NB4 (cell line): ENCODE measurements around the gene EID2.
A peak's percentile ranks its signal among the peaks of the same experiment; 100 is the strongest.

ENCODE experiments used
- DNase-seq: peaks from one replicate; pipeline ENCODE4 v3.0.0; 2010; ENCODE audit warnings: low read depth
- H3K4me3 ChIP-seq: one replicate; pipeline ENCODE4 v1.5.1; 2011; ENCODE audit warnings: mild to moderate bottlenecking, low read depth, low read length, moderate library complexity
- MYC ChIP-seq: IDR thresholded peaks from 2 replicates; pipeline ENCODE4 v1.6.1; 2011; ENCODE audit warnings: low read depth, low read length
- POLR2A ChIP-seq: IDR thresholded peaks from 2 replicates; pipeline ENCODE4 v1.6.1; 2011; ENCODE audit warnings: mild to moderate bottlenecking; ENCODE audit not compliant: insufficient read length; ENCODE audit errors: extremely low read depth
- TF ChIP-seq, protein P1 (sequence below): IDR thresholded peaks from one replicate; pipeline ENCODE4 v1.5.1; 2012; ENCODE audit warnings: low read depth, low read length
- TF ChIP-seq, protein P2 (sequence below): IDR thresholded peaks from 2 replicates; pipeline ENCODE4 v1.6.1; 2011; ENCODE audit warnings: low read depth, low read length

The EID2 gene

DNA sequence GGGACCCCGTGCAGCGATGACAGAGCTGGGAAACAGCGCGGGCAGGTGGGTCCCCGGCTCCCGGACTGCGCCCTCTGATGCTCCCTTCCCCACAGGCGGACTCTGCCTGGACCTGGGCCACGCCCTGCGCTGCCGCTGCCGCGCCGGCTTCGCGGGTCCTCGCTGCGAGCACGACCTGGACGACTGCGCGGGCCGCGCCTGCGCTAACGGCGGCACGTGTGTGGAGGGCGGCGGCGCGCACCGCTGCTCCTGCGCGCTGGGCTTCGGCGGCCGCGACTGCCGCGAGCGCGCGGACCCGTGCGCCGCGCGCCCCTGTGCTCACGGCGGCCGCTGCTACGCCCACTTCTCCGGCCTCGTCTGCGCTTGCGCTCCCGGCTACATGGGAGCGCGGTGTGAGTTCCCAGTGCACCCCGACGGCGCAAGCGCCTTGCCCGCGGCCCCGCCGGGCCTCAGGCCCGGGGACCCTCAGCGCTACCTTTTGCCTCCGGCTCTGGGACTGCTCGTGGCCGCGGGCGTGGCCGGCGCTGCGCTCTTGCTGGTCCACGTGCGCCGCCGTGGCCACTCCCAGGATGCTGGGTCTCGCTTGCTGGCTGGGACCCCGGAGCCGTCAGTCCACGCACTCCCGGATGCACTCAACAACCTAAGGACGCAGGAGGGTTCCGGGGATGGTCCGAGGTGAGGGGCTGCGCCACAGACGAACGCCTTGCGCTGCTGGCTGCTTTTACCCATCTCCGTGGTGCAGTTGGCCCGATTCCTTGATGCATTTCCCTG is 32.8 kb downstream of the EID2 start:
- no peak overlapping the region for H3K4me3 ChIP-seq
- DNase-seq, result no peak
- TF ChIP-seq, protein P1, sequence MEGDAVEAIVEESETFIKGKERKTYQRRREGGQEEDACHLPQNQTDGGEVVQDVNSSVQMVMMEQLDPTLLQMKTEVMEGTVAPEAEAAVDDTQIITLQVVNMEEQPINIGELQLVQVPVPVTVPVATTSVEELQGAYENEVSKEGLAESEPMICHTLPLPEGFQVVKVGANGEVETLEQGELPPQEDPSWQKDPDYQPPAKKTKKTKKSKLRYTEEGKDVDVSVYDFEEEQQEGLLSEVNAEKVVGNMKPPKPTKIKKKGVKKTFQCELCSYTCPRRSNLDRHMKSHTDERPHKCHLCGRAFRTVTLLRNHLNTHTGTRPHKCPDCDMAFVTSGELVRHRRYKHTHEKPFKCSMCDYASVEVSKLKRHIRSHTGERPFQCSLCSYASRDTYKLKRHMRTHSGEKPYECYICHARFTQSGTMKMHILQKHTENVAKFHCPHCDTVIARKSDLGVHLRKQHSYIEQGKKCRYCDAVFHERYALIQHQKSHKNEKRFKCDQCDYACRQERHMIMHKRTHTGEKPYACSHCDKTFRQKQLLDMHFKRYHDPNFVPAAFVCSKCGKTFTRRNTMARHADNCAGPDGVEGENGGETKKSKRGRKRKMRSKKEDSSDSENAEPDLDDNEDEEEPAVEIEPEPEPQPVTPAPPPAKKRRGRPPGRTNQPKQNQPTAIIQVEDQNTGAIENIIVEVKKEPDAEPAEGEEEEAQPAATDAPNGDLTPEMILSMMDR, result no peak
- TF ChIP-seq POLR2A (no peak), MYC (no peak)
- TF ChIP-seq, protein P2, sequence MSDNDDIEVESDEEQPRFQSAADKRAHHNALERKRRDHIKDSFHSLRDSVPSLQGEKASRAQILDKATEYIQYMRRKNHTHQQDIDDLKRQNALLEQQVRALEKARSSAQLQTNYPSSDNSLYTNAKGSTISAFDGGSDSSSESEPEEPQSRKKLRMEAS, result no peak

DNA sequence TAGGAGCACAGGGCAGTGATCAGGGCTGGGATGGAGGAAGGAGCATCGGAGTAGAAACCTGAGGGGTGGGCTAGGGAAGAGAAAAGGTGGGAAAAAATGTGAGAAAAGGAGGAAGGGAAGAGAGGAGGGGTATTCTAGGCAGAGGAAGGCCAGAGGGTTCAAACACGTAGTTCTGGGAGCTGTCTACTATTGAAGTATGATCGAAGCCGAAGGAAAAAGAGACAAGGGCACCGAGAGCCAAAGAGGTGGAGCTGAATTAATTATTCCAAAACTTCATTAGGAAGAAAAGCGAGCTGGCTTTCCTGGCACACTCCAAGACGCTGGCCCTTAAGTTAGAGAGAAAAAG is 33.4 kb downstream of the EID2 start:
- no peak overlapping the region for H3K4me3 ChIP-seq
- TF ChIP-seq, protein P1, result no peak
- TF ChIP-seq, protein P2, result no peak
- TF ChIP-seq POLR2A (no peak), MYC (no peak)
- DNase-seq, result no peak

DNA sequence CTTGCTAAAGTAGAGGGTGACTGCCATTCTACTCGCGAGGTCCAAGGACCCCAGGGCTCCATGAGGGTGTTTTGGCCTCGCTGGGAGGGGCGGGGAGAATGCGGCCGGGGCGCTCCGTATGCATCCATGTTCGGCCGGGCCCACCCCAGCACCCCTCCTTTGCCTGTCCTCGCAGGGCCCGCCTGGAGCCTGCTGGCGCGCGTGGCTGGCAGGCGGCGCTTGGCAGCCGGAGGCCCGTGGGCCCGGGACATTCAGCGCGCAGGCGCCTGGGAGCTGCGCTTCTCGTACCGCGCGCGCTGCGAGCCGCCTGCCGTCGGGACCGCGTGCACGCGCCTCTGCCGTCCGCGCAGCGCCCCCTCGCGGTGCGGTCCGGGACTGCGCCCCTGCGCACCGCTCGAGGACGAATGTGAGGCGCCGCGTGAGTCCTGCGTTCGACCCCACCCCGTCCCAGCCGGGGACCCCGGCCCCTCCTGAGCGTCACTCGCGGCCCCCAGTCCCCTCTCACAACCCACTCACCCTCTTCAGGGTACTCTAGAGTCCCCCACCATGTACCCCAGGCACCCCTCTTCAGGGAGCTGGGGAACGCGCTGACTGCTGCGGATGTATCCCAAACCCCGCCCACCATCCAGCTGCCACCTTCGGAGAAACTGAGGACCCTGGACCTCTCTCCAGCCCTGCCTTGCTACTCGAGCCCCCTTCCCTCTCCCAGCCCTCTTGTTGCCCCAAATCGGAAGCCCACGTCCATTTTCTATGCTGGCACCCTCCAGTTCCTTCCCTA is 37.1 kb downstream of the EID2 start:
- TF ChIP-seq MYC (peak; percentile 75), POLR2A (no peak)
- TF ChIP-seq, protein P2, result peak; percentile 86
- TF ChIP-seq, protein P1, result peak; percentile 30
- H3K4me3 ChIP-seq, result no peak overlapping the region
- peak; percentile 73 for DNase-seq

DNA sequence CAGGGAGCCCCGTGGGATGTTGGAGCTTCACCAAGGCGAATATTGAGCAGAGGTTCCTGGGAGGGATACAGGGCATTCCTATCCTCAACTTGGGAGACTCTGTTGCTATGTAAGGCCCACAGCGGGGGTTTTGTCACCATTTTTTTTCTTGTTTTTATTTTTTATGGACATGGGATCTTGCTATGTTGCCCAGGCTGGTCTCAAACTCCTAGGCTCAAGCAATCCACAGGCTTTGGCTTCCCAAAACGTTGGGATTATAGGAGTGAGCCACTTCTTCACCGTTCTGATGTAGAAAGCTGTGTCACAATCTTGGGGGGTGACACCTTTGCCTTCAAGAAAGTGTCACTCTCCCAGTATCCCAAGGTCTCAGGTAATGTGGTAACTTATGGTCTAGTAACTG is 38.6 kb downstream of the EID2 start:
- no peak for DNase-seq
- H3K4me3 ChIP-seq, result no peak overlapping the region
- TF ChIP-seq, protein P2, result no peak
- TF ChIP-seq, protein P1, result no peak
- TF ChIP-seq POLR2A (no peak), MYC (no peak)

DNA sequence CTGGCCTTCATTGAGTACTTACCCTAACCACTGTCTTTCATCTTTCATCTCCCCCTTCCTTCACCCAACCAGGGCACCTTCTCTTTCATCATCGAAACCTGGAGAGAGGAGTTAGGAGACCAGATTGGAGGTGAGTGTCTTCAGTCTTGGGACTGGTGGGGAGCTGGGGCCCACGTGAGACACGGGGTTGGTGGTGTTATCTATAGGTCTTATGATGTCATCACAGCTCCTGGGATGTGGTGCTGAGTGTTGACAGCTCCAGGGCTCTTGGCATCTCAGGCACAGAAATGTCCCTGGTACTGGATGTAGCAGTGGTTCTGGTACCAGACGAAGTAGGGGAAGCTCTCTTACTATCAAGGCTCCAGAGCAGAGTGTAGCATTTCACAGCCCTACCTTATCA is 39.4 kb downstream of the EID2 start:
- H3K4me3 ChIP-seq, result no peak overlapping the region
- TF ChIP-seq MYC, result no peak
- TF ChIP-seq, protein P2, result no peak
- TF ChIP-seq, protein P1, result no peak
- no peak for TF ChIP-seq POLR2A
- DNase-seq, result no peak
